Hypothalamus (tissue), 51 donors: Measurements from ENCODE around the gene KCNA2.

ENCODE experiments used
- DNase-seq, 51 donors: peaks; one replicate each; lab custom pipeline; 2025; lab: John Stamatoyannopoulos, UW

The KCNA2 gene

DNA sequence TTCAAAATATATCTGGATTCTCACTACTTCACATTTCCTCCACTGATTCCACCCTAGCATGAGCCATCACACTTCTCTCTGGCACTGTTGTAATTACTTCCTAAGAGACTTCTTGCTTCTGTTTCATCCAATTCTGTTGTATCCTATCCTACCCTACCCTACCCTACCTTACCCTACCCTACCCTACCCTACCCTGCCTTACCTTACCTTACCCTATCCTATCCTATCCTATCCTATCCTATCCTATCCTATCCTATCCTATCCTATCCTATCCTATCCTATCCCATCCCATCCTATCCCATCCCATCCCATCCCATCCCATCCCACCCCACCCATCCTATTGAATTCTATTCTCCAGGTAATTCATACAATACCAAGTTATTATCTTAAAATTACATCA lies 29.7 kb downstream of the KCNA2 start:
- DNase-seq = no peak

GRCh38 chr1:110573314-110573713 lies 32.8 kb downstream of the KCNA2 start:
- DNase-seq = no peak

- DNase-seq = no peak
These were observed 33.4 kb downstream of the KCNA2 start for GRCh38 chr1:110572751-110573150.

- no peak for DNase-seq
These were observed 35.3 kb downstream of the KCNA2 start for GRCh38 chr1:110570901-110571300.

- no peak for DNase-seq
These were observed 35.9 kb downstream of the KCNA2 start for GRCh38 chr1:110570307-110570706.

DNA sequence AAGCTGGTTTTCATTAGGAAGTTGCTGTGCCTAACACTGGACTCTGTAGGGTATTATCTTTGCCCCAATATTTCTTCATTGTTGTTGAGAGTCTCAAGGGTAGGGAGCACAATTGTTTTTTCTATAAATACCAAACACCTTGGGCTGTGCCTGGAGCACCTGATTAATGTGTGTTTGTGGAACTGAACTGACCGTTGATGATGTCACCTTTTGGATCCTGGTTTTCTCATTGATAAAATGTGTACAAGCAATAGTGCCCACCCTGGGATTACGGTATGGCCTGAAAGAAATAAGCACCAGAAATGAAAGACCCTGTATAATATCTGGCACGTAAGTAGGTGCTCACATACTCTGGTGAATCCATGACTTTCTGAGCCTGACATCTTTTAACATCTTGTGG lies 39.3 kb downstream of the KCNA2 start:
- DNase-seq = no peak

GRCh38 chr1:110565565-110565964 lies 40.6 kb downstream of the KCNA2 start:
- peak in 49 of 51 donors; percentile 11 to 93 (median 75) for DNase-seq

DNA sequence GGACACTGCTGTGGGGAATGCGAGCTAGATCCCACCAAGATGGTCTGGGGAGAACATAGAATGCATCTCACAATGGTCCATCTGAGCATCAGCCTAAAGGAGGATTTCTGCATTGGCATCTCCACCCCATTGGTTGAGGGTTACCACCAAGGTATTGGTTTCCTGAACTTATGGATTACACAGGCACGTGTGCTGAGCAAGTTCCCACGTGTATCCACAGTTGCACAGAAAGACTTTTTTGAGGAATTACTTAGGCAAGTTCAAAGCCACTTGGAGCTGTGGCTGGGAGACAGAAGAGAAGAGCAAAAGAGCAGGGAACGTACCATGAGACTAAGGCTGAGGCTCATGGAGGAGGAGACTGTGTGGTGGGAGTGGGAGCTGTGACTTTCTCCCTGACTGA lies 43.1 kb downstream of the KCNA2 start:
- no peak for DNase-seq

- DNase-seq = no peak
These were observed 44.6 kb downstream of the KCNA2 start for GRCh38 chr1:110561596-110561995.

DNA sequence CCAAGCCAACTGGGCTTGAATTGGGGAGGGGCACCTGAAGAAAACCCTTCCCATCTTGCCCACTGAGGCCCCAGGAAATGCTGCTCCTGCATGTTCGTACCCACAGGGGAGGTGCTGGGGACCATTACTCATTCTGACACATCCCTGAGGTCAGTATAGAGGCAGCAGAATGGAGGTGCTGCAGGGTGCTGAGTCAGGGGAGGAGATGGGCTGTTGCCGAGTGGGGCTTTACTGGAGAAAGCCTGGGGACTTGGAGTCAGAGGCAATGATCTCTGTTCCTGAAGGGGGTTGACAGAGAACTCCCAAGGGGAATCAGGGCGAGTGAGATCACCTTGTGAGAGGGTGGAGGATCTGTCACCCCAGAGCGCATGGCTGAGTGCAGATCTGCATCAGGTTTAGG lies 47.0 kb downstream of the KCNA2 start:
- no peak for DNase-seq

- DNase-seq = no peak
These were observed 48.7 kb downstream of the KCNA2 start for GRCh38 chr1:110557481-110557880.

DNA sequence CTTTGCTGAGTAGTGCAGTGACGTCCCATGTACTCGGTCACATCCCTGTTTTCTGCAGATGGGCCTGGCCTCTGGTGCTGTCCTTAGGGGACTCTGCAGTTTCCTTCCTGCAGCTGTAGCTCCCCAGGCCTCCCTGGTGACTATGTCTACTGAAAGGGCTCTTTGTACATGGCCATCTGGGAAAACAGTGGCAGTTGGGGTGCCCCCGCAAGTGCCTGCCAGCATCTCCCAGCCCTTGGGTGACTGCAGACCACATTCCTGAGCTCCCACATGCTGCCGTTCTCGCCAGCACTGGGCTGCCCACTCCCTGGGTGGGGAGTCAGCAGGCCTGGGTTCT lies 49.7 kb downstream of the KCNA2 start:
- DNase-seq = peak in 48 of 51 donors; percentile 46 to 98 (median 86)

GRCh38 chr1:110555807-110556470 lies 50.2 kb downstream of the KCNA2 start:
- DNase-seq = peak in 48 of 51 donors; percentile 10 to 98 (median 86)

GRCh38 chr1:110554871-110555801 lies 51.0 kb downstream of the KCNA2 start:
- peak in 49 of 51 donors; percentile 27 to 86 (median 71) for DNase-seq

DNA sequence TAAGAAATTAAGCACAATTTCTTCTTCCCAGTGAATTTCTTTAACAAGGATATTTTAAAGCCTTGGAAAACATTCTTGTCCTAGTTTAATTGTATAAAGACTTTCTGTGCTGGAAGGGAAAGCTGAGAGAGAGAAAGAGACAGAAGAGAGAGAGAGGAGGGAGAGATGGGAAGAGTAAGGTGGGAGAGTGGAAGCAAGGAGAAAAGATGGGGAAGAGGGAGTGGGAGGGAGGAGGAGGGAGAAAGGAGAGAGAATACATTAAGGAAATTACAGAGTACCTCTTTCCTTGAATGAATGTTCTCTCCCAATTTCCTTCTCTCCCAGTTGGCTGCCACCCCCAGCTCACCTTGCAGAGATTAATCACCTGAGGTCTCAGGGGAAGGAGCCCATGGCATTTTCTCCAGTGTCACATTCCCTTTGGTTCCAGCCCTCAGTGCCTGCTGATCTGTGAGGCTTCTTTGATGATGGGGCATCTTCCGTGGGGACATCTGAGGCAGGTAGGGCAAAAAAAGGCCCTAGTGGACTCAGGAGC lies 54.8 kb downstream of the KCNA2 start:
- DNase-seq = no peak

- no peak for DNase-seq
These were observed 56.3 kb downstream of the KCNA2 start for GRCh38 chr1:110549831-110550230.

GRCh38 chr1:110548381-110548780 lies 57.8 kb downstream of the KCNA2 start:
- peak in 3 of 51 donors; percentile 5 to 18 (median 10) for DNase-seq

- DNase-seq = no peak
These were observed 59.1 kb downstream of the KCNA2 start for GRCh38 chr1:110547017-110547416.

DNA sequence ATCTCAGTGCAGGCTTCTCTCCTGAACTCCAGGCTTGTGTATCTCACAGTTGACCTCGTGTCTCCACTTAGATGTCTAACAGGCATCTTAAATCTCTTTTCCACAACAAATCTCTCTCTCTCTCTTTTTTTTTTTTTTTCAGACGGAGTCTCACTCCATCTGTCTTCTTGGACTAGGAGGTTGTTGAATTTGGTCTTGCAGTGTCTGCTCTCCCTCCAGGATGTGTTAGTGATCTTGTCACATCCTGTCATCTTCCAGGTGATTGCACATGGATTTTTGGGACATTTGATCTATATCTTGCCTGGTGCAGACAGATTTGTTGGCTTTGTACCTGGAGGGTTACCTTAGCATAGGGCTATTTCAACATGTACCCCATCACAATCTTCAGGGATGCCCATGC lies 60.7 kb downstream of the KCNA2 start:
- DNase-seq = no peak

- no peak for DNase-seq
These were observed 61.4 kb downstream of the KCNA2 start for GRCh38 chr1:110544753-110545152.
